SH-SY5Y (cell line): ENCODE measurements around the gene GPALPP1.

Experiments
- GATA2 ChIP-seq: IDR thresholded peaks from 2 replicates; pipeline ENCODE4 v1.6.1; 2011; ENCODE audit warnings: mild to moderate bottlenecking, low read depth, low read length
- GATA3 ChIP-seq: IDR thresholded peaks from 2 replicates; pipeline ENCODE4 v1.6.1; 2011; ENCODE audit warnings: low read depth, mild to moderate bottlenecking, low read length, moderate library complexity

Gene GPALPP1, protein sequence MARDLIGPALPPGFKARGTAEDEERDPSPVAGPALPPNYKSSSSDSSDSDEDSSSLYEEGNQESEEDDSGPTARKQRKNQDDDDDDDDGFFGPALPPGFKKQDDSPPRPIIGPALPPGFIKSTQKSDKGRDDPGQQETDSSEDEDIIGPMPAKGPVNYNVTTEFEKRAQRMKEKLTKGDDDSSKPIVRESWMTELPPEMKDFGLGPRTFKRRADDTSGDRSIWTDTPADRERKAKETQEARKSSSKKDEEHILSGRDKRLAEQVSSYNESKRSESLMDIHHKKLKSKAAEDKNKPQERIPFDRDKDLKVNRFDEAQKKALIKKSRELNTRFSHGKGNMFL

DNA sequence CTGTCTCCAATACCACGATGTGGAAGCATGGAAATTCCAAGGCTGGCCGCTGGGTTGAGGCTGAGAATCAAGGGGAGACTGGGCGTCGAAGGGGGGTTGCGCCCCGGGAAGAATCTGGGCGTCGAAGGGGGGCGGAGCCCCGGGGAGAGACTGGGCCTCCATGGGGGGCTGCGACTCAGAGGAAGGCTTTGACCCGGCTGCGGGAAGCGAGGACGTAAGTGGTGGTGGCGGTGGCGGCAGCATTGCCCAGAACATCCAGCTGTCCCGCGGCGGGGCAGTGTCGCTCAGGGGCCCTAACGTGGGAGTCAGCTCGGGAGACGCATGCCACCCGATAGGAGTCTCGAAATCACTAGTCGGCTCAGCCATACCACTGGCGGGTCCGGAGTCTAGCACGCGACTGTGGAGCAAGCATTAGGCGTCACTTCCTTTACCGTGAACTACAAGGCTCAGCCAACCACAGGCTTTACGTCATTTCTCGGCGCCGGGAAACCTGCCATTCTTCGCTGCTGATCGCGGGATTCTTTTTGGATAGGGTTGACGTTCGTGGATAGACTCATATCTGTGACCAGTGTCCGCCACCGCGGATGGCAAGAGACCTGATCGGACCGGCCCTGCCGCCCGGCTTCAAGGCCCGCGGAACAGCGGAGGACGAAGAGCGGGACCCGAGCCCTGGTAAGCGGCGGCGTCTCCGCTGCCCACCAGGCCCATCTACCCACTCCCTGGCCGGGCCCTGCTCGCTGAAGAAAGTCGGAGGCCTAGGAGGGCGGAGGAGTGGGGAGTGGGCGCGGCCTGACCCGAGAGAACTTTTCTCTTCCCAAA, at the start of gene GPALPP1, which contains the start of gene NUFIP1:
TSS of gene GPALPP1 (plus strand) at position 468 of the 819 bp plus-strand sequence. CDS start at position 585, 117 bp downstream.
TSS of gene NUFIP1 (minus strand) at position 401 of the 819 bp plus-strand sequence. CDS start at position 366, 35 bp downstream.
- no peak for TF ChIP-seq GATA3
- peak; percentile 13; the same call in 1 of the 2 replicates for TF ChIP-seq GATA2

DNA sequence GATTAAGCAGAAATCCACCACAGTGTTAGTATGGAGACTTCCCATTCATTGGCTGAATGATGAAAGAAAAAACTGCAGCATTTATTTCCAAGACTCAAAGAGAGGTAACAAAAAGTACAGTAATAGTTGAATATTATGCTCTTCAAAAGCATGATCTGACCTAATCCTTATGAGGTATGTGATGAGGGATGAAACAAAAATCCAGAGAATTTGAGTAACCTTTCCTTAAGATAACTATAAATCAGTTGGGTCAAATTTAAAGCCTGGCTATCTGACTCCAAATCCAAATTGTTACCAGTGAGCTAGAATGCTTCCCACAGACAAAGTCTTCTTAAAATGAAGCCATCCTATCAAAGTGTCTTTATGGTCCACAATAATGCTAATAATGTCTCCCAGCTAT, 38.2 kb upstream of the GPALPP1 start:
- TF ChIP-seq GATA3 = no peak
- TF ChIP-seq GATA2 = no peak

DNA sequence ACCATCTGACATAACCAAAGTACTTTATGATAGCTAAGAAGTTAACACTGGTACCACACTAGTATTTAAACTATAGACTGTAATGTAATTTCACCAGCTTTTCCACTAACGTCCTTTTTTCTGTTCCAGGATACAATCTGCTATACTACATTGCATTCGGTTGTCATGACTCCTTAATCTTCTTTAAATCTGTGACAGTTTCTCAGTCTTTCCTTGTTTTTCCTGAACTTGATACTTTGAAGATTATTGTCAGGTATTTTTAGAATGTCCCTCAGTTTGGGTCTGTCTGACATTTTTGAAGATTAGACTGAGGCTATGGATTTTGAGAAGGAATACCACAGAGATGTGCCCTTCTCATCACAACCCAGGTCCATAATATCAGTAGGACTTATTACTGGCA, 36.7 kb upstream of the GPALPP1 start:
- TF ChIP-seq GATA3 (no peak), GATA2 (no peak)

DNA sequence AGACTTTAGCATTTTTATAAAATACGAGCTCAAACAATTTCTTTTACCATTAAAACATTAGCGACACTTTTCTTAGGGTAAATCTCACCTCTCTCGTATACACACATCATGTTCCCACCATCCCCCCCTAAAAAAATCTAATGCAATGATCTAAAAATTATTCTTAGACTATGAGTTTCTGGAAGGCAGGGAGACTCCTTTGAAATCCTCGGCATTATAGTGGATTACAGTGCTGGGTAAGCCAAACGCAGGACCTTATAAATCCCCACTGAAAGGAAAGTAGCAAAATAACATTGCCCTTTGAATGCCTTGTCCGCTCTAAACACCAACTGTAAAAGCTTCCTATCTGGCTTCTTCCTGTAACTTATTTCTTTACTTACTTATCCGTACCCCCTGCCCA, 35.1 kb upstream of the GPALPP1 start:
- no peak for TF ChIP-seq GATA2
- no peak for TF ChIP-seq GATA3

DNA sequence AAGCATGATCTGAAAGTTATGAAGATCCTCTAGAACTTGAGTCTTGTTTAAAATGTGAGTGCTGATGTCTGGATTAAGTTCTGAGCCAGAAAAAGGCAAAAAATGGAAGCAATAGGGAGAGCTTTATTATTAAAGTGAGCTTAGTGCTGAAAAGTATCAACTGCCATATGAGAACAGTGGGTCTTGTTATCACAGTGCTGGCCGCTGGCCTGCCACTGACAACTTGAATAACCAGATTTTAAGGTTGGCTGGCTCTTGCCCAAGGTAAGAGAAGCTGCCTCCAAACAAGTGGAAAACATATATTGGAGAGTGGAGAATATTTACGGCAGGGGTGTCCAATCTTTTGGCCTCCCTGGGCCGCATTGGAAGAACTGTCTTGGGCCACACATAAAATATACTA, 33.9 kb upstream of the GPALPP1 start:
- TF ChIP-seq GATA3 (no peak), GATA2 (no peak)

DNA sequence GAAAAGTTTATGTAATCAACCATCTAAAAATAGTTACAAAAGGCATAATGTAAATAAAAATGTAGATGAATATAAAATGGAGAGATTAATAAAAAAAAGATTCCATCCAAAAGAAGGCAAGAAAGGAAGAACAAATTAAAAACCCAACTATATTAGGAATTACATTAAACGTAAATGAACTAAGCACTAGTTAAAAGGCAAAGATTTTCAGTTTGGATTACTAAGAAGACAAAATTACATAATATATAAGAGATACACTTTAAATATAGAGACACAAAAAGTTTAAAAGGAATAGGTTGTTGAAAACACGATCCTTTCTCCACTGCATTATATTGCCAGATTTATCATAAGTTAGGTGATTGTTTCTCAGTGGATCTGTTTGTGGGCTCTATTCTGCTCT, 27.3 kb upstream of the GPALPP1 start:
- no peak for TF ChIP-seq GATA3

DNA sequence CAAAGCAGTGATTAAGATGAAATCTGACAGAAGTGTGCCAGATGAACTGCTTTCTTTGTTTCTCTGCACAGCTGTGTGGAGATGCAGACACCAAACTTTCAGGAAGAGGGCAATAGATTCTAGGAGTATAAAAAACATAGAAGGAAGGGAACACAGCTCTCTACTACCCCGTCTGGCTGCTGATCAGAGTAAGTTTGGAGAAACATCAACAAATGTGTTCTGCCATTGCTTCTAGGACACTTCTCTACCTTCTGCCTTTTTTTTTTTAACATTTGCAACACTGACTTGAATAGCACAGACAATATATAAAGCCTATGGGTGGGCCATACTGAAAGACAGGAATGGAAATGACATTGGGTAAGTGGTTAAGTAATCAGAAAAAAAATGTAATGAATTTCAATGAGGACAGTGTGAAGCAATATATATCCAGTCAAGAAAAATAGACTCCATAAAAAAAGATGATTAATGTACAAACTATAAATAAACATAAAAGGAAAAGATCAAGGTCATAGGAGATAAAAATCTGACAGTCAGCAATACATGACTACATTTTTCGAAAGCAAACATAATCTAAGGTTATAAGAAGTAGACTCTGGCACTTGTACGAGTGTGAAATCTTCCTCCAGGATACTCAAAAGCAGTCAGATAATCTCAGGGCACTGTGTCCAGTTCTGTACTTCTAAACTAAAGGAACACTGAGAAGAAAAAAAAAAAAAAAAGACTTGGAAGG, 21.5 kb upstream of the GPALPP1 start:
- no peak for TF ChIP-seq GATA3

DNA sequence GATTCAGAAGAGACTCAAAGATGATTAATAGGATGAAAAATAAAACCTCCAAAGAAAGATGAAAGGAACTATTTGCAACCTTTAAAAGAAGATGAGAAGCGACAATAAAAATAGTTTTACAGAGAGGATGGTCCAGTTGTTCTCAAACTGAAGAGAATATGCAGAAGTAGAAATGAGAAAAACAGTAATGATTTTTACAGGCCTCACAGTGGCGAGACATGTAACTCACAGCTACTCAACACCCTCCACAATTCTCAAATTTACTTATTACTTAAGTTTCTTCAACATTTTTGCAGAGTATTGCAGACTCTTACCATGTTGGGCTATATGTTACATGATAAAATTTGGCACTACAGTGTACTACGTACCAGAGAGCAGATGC, 20.9 kb upstream of the GPALPP1 start:
- no peak for TF ChIP-seq GATA3
- no peak for TF ChIP-seq GATA2

DNA sequence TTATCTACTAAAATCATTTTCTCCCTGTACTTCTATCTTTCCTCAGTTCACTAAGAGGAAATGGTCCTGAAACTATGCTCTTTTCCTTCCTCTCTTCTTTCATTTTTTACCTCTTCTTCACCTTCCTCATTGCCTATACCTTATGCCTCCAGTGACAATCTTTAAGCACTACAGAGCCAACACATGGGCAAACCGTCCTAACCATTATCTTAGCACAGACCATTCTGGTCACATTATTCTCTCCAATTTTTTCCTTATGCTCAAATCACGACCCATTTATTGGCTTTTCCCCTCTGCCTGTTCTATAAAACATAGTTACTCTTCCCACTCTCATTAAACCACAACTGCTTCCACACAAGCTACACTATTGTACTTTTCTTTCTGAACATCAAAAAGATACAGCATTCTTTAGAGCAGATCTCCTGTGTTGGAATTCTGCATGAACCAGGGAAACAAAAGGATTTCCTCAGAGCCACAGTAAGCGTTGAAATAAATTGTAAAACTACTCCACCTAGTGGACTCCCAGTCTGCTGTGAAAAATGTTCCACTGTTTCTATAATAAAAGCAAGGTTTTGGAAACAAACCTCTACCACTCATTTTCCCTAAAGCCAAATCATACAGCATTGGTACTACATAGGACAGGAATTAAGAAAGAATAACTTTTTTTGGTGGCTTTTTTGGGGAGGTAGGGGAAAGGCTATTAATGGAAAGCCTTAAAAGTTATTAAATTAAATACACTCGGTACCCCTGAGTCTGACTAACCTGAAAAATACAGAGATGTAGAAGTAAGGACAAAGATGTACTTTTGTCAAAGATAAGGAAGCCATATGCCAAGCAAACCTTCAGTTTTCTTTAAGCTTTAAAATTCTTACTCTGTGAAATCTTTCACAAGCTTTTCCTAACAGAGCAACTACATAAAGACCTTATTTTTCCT, 19.5 kb upstream of the GPALPP1 start:
- TF ChIP-seq GATA2 (no peak), GATA3 (no peak)

DNA sequence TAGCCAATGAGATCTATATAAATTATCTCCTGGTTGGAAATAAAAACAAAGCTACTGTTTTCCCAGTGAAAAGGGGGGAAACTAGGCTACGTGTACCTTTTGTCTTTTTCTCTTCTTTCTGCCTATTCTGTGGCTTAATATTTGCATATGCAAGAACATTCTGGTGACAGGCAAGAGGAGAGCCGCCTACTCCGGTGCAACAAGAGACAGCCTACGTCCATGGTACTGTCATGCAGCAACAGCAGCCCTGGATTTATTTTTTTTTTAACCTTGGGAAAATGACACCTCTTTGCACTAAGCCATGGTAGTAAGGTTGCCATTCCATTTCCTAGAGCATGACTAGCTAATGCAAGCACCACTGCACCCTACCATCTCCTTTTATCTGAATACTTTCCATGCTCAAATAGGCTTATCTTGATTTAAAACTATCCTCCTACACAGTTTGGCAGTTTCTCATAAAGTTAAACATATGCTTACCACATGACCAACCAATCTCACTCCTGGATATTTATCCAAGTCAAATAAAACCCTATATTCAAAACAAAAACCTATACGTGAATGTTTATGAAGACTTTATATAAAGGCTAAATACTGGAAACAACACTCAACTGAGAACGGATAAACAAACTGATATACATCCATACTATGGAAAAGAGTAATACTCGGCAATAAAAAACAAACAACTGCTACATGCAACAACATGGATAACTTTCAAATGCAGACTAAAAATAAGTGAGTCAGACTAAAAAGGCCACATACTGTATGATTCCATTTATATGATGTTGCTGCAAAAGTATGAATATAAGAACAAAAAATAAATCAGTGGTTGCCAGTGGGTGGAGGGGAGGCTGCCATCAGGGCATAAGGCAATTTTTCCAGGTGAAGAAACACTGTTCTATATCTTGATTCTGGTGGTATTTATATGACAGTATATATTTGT, 17.4 kb upstream of the GPALPP1 start:
- no peak for TF ChIP-seq GATA3
- TF ChIP-seq GATA2 = no peak

DNA sequence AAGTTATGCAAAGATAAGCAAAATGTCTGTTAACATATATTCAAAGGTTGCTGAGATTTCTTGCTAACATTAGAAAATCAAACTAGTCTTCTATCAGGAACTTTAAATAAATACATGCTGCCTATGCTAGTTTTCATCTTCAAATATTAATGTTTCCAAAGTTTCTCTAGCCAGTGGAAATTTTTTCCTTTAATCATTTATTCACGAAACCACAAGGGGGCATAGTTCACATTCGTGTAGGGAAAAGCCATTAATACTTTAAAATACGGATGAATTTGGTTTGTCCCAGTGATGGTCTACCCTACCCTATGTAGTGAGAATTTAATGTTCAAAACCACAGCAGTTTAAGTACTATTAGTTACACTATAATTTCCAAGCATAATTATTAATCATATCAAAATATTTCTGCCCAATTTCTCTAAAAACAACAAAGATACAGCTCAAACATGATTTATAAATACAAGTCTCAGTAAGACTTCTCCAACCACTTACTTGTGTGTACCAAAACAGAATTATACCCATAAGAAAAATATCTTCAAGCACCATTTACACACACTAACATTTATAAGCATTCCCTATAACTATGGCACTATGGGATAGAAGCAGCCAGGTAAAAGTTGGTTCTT, 16.3 kb upstream of the GPALPP1 start:
- TF ChIP-seq GATA2 (no peak), GATA3 (no peak)
